ENCODE results near the gene NXPH3. TPM values are rescaled to one million over a fixed set of nuclear protein-coding genes. Genes with fewer than 3 reads are reported as not detected.

The NXPH3 gene
- total RNA-seq, 1 donor from 2014 or later, result 0.52 TPM

DNA sequence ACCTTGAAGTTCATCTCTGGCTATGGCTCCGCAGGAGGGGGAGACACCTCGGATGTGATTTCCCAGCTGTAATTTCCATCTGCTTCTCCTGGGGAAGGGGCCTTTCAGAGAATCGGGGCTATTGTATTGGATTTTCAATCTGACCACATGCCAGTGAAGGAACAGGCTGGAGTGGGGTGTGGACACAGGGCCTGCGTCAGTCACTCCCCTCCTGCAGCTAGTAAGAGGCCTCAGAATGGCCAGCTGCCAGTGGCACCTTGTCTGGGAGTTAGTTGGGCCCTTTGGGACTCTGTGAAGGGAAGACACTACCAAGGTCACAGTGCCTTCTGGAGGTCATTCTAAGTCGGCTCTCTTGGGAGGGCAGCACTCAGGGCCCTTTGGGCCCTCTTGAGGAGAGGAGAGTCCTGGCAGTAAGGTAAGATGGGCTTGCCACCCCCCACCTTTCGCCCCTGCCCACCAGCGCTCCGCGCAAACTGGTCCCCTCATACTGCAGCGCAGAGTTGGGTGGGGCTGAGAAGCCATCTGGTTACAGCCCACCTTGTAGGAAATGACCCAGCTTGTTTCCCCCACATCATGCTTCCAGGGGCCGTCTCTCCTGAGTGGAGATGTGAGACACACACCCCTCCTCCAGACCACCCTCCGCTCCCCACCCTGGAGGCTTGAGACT lies 5.4 kb downstream of the NXPH3 start:
- Histone ChIP-seq H3K4me1 (ENCODE audit: control insufficient read depth in 3 of 3, insufficient read depth in 3 of 3, low read length in 3 of 3) (peaks cover 11 to 14% (median 13%) of the 10 kb centered on the region in 3 donors), H3K27ac (ENCODE audit: low read depth, low read length) (no peak overlapping the region)

DNA sequence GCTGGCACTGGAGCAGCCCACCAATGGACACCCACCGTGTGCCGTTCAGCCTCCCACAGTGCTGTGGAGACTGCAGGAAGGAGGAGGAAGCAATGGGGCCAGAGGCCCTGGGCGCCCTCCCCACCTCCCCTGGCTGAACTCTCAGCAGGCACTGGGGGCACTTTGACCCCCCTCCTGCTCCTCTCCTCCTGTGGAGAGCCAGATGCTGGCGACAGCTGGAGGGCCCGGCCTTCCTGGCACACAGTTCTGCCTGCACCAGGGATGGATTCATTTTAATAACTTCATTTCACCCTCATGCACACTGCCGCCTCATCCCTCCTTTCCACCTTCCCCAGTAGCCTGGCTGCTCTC lies 6.0 kb downstream of the NXPH3 start:
- peaks cover 9 to 10% (median 10%) of the 10 kb centered on the region in 3 donors for H3K4me1 ChIP-seq (ENCODE audit: control insufficient read depth in 3 of 3, insufficient read depth in 3 of 3, low read length in 3 of 3)
- no peak overlapping the region for H3K27ac ChIP-seq (ENCODE audit: low read depth, low read length)
- H3K4me3 ChIP-seq (ENCODE audit: low read length in 3 of 3), result no peak overlapping the region
- H3K36me3 ChIP-seq (ENCODE audit: control insufficient read depth in 3 of 3, insufficient read depth in 3 of 3, low read length in 3 of 3), result no peaks in the 10 kb centered on the region
- no peak overlapping the region for H3K9ac ChIP-seq (ENCODE audit: low read depth in 1 of 3, low read length in 3 of 3)
- H3K9me3 ChIP-seq (ENCODE audit: control insufficient read depth in 3 of 3, low read length in 3 of 3), result no peaks in the 10 kb centered on the region
- H3K27me3 ChIP-seq (ENCODE audit: control insufficient read depth in 3 of 3, insufficient read depth in 3 of 3, low read length in 3 of 3), result peaks cover 0 to 5% (median 5%) of the 10 kb centered on the region in 3 donors

More for the DNA sequence above, 5.4 kb downstream of the NXPH3 start:
- no peaks in the 10 kb centered on the region for H3K9me3 ChIP-seq (ENCODE audit: control insufficient read depth in 3 of 3, low read length in 3 of 3)
- H3K4me3 ChIP-seq (ENCODE audit: low read length in 3 of 3), result no peak overlapping the region
- peaks cover 0 to 5% (median 5%) of the 10 kb centered on the region in 3 donors for H3K27me3 ChIP-seq (ENCODE audit: control insufficient read depth in 3 of 3, insufficient read depth in 3 of 3, low read length in 3 of 3)
- H3K9ac ChIP-seq (ENCODE audit: low read depth in 1 of 3, low read length in 3 of 3), result no peak overlapping the region
- H3K36me3 ChIP-seq (ENCODE audit: control insufficient read depth in 3 of 3, insufficient read depth in 3 of 3, low read length in 3 of 3), result no peaks in the 10 kb centered on the region

DNA sequence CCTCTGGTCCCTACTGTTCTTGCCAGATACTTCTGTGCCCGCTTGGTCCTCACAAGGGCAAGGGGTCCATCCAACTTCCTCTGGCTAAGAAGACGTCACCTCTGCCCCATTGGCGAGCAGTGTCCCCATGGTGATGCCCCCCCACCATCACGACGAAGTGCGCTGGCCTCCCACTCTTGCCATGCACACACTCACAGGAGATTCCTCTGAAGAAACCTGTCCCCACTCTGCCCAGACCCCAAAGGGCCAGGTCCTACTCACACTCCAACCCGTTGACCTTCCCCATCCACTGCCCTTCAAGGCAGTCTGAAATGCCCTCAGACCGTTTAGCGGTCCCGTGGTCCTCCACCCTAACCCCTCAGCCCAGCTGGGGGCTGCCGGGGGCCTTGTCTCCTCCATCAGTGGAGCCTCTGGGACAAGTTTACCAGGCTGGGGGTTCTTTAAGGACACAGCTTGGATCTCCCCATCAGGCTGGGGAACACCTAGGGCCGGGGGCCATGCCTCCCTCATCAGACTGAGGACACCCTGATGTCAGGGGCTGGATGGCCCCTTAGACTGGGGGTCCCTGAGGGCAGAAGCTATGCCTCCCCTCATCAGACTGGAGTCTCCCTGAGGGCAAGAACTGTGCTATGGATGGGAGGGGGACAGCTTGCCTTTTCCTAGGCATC lies 6.5 kb downstream of the NXPH3 start:
- no peak overlapping the region for H3K9ac ChIP-seq (ENCODE audit: low read depth in 1 of 3, low read length in 3 of 3)
- peaks cover 4 to 6% (median 5%) of the 10 kb centered on the region in 3 donors for H3K4me1 ChIP-seq (ENCODE audit: control insufficient read depth in 3 of 3, insufficient read depth in 3 of 3, low read length in 3 of 3)
- no peaks in the 10 kb centered on the region for H3K36me3 ChIP-seq (ENCODE audit: control insufficient read depth in 3 of 3, insufficient read depth in 3 of 3, low read length in 3 of 3)
- no peaks in the 10 kb centered on the region for H3K9me3 ChIP-seq (ENCODE audit: control insufficient read depth in 3 of 3, low read length in 3 of 3)
- peaks cover 0 to 4% (median under 1%) of the 10 kb centered on the region in 3 donors for H3K27me3 ChIP-seq (ENCODE audit: control insufficient read depth in 3 of 3, insufficient read depth in 3 of 3, low read length in 3 of 3)
- no peak overlapping the region for H3K4me3 ChIP-seq (ENCODE audit: low read length in 3 of 3)
- H3K27ac ChIP-seq (ENCODE audit: low read depth, low read length), result no peak overlapping the region

DNA sequence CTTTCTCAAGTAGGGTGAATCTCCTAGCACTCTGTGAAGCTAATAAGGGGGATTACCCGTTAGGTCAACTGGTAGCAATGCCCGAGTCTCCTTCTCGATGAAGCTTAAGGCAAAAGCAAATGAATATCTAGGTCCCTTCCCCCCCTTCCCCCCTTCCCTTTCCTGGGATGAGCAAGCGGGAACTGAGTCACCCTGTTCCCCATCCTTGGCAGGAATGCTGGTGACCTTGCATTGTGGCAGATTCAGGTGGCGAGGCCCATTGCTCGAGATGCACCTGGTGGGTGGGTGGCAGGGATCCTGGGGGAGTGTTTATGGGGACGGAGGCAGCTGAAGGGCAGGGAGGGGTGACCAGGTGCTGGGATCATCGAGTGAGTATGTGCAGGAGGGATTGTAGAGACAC lies 7.1 kb downstream of the NXPH3 start:
- H3K9ac ChIP-seq (ENCODE audit: low read depth in 1 of 3, low read length in 3 of 3), result no peak overlapping the region
- peaks cover 0 to 2% (median 0%) of the 10 kb centered on the region in 3 donors for H3K36me3 ChIP-seq (ENCODE audit: control insufficient read depth in 3 of 3, insufficient read depth in 3 of 3, low read length in 3 of 3)
- H3K27me3 ChIP-seq (ENCODE audit: control insufficient read depth in 3 of 3, insufficient read depth in 3 of 3, low read length in 3 of 3), result no peaks in the 10 kb centered on the region
- no peaks in the 10 kb centered on the region for H3K9me3 ChIP-seq (ENCODE audit: control insufficient read depth in 3 of 3, low read length in 3 of 3)
- no peak overlapping the region for H3K4me3 ChIP-seq (ENCODE audit: low read length in 3 of 3)
- no peak overlapping the region for H3K27ac ChIP-seq (ENCODE audit: low read depth, low read length)
- H3K4me1 ChIP-seq (ENCODE audit: control insufficient read depth in 3 of 3, insufficient read depth in 3 of 3, low read length in 3 of 3), result peaks cover 0 to 2% (median 0%) of the 10 kb centered on the region in 3 donors

DNA sequence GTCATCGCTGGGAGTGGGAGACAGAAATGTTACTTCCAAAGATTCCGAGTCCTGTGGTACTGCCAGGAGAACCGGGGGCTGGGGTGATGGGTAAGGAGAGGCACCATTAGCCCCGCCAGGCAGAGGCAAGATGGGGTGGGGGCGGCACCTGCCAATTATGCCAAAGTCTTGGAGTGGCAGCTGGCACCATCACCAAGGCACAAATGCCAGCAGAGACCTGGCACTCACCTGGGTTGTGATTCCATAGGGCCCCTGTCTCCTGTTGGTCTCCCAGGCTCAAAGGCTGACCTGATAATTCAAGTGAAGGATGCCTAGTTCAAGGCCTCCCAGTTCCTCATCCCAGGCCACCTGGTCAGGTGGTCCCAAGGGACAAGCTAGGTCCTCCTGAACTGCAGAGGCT lies 7.6 kb downstream of the NXPH3 start:
- Histone ChIP-seq H3K4me3 (ENCODE audit: low read length in 3 of 3) (no peak overlapping the region), H3K27ac (ENCODE audit: low read depth, low read length) (no peak overlapping the region), H3K36me3 (ENCODE audit: control insufficient read depth in 3 of 3, insufficient read depth in 3 of 3, low read length in 3 of 3) (peaks cover 0 to 2% (median 0%) of the 10 kb centered on the region in 3 donors), H3K4me1 (ENCODE audit: control insufficient read depth in 3 of 3, insufficient read depth in 3 of 3, low read length in 3 of 3) (no peaks in the 10 kb centered on the region), H3K9ac (ENCODE audit: low read depth in 1 of 3, low read length in 3 of 3) (no peak overlapping the region), H3K9me3 (ENCODE audit: control insufficient read depth in 3 of 3, low read length in 3 of 3) (no peaks in the 10 kb centered on the region), H3K27me3 (ENCODE audit: control insufficient read depth in 3 of 3, insufficient read depth in 3 of 3, low read length in 3 of 3) (no peaks in the 10 kb centered on the region)

DNA sequence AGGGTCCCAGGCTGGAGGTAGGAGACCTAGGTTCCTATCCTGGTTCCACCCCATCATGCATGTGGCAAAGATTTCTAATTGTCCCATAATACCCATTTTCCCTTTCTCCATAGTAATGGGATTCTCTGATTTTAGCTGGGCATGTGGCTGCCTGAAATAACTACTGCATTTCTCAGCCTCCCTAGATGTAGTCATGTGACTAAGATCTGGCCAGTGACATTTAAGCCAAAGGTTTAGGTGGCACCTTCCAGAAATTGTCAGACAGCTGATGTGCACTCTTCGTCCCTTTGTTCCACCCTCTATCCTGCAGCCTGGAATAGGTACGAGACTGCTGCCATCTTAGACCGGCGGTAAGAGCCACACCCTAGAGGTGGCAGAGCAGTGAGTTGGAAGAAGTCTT lies 8.2 kb downstream of the NXPH3 start:
- H3K36me3 ChIP-seq (ENCODE audit: control insufficient read depth in 3 of 3, insufficient read depth in 3 of 3, low read length in 3 of 3), result peaks cover 0 to 2% (median 0%) of the 10 kb centered on the region in 3 donors
- no peak overlapping the region for H3K27ac ChIP-seq (ENCODE audit: low read depth, low read length)
- no peaks in the 10 kb centered on the region for H3K27me3 ChIP-seq (ENCODE audit: control insufficient read depth in 3 of 3, insufficient read depth in 3 of 3, low read length in 3 of 3)
- no peaks in the 10 kb centered on the region for H3K9me3 ChIP-seq (ENCODE audit: control insufficient read depth in 3 of 3, low read length in 3 of 3)
- H3K4me1 ChIP-seq (ENCODE audit: control insufficient read depth in 3 of 3, insufficient read depth in 3 of 3, low read length in 3 of 3), result no peaks in the 10 kb centered on the region
- no peak overlapping the region for H3K9ac ChIP-seq (ENCODE audit: low read depth in 1 of 3, low read length in 3 of 3)
- H3K4me3 ChIP-seq (ENCODE audit: low read length in 3 of 3), result no peak overlapping the region

DNA sequence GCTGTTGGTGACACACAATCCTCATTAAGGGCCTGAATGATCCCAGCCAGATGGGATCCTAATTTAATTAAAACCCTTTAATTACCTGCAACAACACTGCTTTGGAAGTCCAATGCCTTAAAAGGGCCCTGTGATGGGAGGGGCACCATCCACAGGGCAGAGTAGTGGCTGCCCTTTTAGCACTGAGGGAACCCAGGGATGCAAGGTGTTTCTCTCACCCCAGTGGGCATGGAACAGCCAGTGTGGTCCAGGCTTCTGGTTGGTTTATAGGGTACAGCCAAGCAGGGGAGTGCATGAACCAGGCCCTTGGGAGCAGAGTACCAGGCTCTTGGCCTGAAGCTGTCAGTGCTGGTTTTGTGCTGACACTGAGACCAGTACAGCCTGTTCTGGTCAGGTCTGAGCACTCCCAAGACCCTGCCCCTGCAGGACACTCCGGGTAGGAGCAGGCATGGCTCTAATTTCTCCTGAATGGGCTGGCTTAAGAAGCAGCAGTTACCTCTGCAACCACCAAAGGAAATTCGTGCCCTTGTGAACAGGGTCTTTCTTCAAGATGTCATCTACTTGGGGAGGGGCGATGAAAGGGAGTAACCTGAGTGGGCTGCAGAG lies 9.9 kb downstream of the NXPH3 start:
- Histone ChIP-seq H3K9ac (ENCODE audit: low read depth in 1 of 3, low read length in 3 of 3) (no peak overlapping the region), H3K36me3 (ENCODE audit: control insufficient read depth in 3 of 3, insufficient read depth in 3 of 3, low read length in 3 of 3) (peaks cover 0 to 2% (median 0%) of the 10 kb centered on the region in 3 donors), H3K27me3 (ENCODE audit: control insufficient read depth in 3 of 3, insufficient read depth in 3 of 3, low read length in 3 of 3) (no peaks in the 10 kb centered on the region), H3K4me3 (ENCODE audit: low read length in 3 of 3) (no peak overlapping the region), H3K27ac (ENCODE audit: low read depth, low read length) (no peak overlapping the region), H3K4me1 (ENCODE audit: control insufficient read depth in 3 of 3, insufficient read depth in 3 of 3, low read length in 3 of 3) (no peaks in the 10 kb centered on the region), H3K9me3 (ENCODE audit: control insufficient read depth in 3 of 3, low read length in 3 of 3) (no peaks in the 10 kb centered on the region)

DNA sequence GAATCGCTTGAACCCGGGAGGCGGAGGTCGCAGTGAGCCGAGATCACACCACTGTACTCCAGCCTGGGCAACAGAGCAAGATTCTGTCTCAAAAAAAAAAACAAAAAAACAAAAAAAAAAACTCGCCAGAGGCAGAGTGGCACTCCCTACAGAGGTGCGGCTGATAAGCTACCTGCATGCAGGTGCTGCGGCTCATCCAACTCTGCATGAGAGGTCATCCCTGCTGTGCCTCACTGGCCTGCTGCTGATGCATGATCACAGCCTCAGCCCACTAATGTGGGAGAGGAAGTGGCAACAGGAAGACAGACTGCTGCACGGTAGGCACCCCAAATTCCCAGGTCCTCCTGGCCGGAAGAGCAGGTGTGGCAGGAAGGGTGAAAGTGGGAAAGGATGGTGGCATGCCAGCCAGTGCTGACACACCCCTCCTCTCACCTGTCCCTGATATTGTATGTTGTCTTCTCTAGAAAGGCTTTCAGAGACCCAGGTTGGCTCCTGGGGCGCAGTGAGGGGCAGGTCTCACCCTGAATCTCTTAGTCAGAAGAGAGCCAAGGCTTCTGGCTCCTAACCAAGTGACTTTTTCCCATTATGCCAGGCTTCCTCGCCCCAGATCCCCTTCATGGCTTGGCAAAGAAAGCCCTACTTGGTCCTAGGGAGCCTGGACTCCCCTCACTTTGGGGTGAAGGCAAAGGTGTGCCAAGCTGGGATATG lies 11.8 kb downstream of the NXPH3 start:
- Histone ChIP-seq H3K36me3 (ENCODE audit: control insufficient read depth in 3 of 3, insufficient read depth in 3 of 3, low read length in 3 of 3) (peaks cover 2 to 3% (median 3%) of the 10 kb centered on the region in 3 donors), H3K4me3 (ENCODE audit: low read length in 3 of 3) (no peak overlapping the region), H3K27ac (ENCODE audit: low read depth, low read length) (no peak overlapping the region), H3K9ac (ENCODE audit: low read depth in 1 of 3, low read length in 3 of 3) (no peak overlapping the region), H3K9me3 (ENCODE audit: control insufficient read depth in 3 of 3, low read length in 3 of 3) (no peaks in the 10 kb centered on the region), H3K27me3 (ENCODE audit: control insufficient read depth in 3 of 3, insufficient read depth in 3 of 3, low read length in 3 of 3) (no peaks in the 10 kb centered on the region), H3K4me1 (ENCODE audit: control insufficient read depth in 3 of 3, insufficient read depth in 3 of 3, low read length in 3 of 3) (no peaks in the 10 kb centered on the region)

DNA sequence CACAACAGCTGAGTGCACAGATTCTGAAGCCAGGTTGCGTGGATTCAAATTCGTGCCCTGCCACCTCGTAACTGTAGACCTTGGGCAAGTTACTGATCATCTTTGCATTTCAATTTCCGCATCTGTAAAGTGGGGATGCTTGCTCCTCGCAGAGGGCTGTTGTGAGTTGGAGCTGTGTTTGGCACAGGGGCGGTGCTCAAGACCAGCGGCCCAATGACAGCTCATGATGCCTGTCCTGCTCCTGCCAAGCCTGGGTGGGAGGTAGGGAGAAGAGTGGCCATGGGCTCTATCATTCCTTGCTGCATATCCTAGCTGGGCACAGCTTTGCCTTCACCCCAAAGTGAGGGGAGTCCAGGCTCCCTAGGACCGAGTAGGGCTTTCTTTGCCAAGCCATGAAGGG lies 12.6 kb downstream of the NXPH3 start:
- Histone ChIP-seq H3K27me3 (ENCODE audit: control insufficient read depth in 3 of 3, insufficient read depth in 3 of 3, low read length in 3 of 3) (no peaks in the 10 kb centered on the region), H3K4me3 (ENCODE audit: low read length in 3 of 3) (no peak overlapping the region), H3K4me1 (ENCODE audit: control insufficient read depth in 3 of 3, insufficient read depth in 3 of 3, low read length in 3 of 3) (no peaks in the 10 kb centered on the region), H3K36me3 (ENCODE audit: control insufficient read depth in 3 of 3, insufficient read depth in 3 of 3, low read length in 3 of 3) (peaks cover 2 to 10% (median 6%) of the 10 kb centered on the region in 3 donors), H3K9ac (ENCODE audit: low read depth in 1 of 3, low read length in 3 of 3) (no peak overlapping the region), H3K9me3 (ENCODE audit: control insufficient read depth in 3 of 3, low read length in 3 of 3) (no peaks in the 10 kb centered on the region), H3K27ac (ENCODE audit: low read depth, low read length) (no peak overlapping the region)
